HG03097 (cell line): ENCODE measurements around the gene JTB.
A peak's percentile ranks its signal among the peaks of the same experiment; 100 is the strongest.
"Not testable (repeated sequence)": the region's sequence is repeated elsewhere in the genome, so short reads cannot be mapped to it uniquely, and the experiment has no call there.

ENCODE experiments used
- ATAC-seq: cut with Tn5 transposase; IDR thresholded peaks from one replicate; pipeline ENCODE4 v1.9.1; 2021; ENCODE audit not compliant: unreplicated experiment, low FRiP score

JTB gene

DNA sequence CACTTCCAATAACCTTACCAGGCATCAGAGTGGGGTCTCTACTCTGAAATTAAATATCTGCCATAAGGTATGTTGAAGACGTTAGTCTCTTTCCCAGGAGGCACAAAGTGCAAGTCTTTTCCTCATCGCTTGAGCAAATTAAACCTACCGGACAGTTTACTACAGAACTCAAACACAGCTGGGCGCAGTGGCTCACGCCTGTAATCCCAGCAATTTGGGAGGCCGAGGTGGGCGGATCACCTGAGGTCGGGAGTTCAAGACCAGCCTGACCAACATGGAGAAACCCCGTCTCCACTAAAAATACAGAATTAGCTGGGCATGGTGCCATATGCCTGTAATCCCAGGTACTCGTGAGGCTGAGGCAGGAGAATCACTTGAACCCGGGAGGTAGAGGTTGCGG lies 1.6 kb upstream of the JTB start:
- not testable (repeated sequence) for ATAC-seq

DNA sequence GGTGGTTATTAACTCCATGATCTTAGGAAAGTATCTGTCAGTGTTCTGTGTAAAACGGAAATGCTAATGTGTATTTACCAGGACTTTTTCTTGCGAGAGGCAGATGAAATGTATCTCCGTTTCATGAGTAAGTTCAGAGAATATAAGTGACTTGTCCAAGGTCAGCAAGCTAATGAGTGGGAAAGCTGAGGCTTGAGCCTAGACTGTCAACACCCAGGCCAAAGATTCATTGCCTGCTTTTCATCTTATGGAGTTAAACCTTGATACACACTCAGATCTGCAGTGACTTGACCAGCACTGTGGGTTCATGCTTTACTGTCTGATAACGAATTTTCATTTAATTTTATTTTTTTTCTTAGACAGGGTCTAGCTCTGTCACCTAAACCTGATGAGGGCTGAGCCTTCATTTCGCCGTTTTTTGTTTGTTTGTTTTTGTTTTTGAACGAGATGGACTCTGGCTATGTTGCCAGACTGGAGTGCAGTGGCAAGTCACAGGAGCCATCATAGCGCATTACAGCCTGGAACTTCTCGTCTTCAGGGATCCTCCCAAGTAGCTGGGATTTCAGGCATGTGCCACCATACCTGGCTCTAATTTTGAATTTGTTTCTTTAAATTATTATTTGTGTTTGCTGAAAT lies 918 bp upstream of the JTB start:
- no peak for ATAC-seq

DNA sequence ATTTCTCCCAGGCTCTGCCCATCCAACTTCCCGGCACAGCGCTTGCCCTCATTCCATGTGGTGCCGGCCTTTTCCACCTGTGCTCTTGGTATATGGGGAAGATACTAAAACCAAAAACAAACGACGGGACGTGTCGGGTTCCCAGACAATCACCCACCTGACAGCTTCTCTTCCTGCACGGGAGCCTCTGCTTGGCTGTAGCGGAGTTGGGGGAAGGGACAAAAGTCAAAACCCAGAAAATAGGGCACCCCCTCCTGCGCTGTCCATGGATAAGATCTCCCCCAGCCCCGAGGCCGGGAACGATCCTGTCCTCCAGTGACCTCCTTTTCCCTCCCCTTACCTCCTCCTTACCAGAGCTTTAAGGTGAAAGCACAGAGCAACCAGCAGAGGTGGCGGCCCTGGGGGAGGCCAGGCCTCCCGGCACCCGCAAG lies 640 bp downstream of the JTB start:
- no peak for ATAC-seq

DNA sequence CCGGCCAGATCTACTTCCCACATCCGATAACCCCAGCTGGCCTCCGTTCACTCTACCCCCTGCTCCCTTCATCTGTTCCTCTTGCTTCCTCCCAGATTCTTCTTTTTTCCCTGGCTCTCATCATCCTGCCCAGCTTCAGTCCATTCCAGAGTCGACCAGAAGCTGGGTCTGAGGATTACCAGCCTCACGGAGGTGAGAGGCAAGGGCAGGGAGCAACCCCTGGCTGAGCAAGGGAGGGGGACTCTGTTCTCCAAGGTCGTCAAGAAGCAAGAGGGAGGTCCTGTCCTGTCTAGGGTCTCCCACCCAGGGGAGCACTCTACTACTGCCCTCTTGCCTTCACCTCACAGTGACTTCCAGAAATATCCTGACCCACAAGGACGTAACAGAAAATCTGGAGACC lies 3.9 kb downstream of the JTB start:
- ATAC-seq, result no peak

DNA sequence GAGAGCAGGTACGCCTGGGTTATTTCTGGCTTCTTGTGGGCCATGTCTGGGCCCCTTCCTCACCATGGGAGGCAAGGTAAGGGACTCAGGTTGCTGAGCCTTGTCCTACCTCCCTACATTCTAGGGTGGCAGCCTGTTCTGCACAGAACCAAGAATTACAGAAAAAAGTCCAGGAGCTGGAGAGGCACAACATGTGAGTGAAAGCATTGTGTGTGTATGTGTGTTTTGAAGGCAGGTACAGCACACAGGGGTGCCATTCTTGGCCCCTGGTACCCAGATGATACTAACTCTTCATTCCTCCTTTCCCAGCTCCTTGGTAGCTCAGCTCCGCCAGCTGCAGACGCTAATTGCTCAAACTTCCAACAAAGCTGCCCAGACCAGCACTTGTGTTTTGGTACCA lies 4.4 kb downstream of the JTB start:
- ATAC-seq, result no peak

DNA sequence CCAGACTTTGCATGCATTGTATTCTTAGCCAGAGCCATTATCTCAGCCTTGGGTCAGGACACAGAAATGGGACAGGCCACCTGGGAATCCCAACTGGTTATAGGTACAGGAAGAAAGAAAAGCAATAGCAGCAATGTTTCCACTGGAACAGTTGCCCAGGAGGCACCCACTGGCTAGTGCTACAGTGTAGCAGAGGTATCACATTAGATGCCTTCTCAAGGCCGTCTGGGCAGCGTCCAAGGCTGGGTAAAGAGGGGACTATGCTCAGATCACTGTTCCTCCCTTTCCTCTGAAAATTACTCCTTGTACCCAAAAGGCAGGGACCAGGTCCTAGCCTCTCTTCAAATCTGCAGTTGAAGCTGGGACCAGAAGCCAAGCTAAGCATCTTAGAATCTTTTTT lies 7.1 kb downstream of the JTB start:
- ATAC-seq, result no peak

DNA sequence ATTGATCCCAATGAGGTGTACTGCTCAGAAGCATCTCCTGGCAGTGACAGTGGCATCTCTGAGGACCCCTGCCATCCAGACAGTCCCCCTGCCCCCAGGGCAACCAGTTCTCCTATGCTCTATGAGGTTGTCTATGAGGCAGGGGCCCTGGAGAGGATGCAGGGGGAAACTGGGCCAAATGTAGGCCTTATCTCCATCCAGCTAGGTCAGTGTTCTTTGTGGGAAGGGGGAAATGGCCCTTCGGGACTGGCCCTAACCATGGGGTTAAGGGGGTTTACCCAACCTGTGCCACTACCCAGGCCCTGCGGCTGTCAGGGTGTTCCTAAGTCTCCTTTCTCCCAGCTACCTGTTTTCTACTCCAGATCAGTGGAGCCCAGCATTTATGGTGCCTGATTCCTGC lies 8.5 kb downstream of the JTB start:
- ATAC-seq, result no peak

DNA sequence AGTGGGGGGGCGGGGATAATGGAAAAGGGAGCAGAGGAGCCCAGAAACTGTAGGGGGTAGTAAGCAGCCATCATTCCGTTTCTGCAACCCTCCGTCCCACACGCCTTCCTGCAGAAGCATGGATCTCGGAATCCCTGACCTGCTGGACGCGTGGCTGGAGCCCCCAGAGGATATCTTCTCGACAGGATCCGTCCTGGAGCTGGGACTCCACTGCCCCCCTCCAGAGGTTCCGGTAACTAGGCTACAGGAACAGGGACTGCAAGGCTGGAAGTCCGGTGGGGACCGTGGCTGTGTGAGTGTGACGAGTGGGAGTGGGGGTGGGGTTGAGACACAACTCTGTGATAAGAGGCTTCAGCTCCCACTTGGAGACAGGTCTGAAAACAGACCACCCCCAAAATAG lies 9.1 kb downstream of the JTB start:
- no peak for ATAC-seq

DNA sequence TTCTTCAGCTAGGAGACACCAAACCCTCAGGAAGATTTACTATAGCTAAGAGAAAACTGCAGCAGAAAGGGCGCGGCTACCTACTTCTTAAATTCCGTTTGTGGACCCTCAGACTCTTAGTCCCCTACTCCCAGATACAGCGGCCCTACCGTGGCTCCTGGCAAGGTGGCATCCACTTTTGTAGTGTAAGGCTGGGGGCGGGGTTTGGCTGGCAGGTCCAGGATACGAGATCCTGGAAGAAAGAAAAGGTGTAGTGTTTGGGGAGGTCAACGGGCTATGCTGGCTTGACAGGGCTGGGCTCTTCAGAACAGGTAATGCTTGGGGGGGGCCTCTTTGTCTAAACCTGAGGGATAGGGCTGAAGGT lies 9.5 kb downstream of the JTB start:
- ATAC-seq, result no peak

DNA sequence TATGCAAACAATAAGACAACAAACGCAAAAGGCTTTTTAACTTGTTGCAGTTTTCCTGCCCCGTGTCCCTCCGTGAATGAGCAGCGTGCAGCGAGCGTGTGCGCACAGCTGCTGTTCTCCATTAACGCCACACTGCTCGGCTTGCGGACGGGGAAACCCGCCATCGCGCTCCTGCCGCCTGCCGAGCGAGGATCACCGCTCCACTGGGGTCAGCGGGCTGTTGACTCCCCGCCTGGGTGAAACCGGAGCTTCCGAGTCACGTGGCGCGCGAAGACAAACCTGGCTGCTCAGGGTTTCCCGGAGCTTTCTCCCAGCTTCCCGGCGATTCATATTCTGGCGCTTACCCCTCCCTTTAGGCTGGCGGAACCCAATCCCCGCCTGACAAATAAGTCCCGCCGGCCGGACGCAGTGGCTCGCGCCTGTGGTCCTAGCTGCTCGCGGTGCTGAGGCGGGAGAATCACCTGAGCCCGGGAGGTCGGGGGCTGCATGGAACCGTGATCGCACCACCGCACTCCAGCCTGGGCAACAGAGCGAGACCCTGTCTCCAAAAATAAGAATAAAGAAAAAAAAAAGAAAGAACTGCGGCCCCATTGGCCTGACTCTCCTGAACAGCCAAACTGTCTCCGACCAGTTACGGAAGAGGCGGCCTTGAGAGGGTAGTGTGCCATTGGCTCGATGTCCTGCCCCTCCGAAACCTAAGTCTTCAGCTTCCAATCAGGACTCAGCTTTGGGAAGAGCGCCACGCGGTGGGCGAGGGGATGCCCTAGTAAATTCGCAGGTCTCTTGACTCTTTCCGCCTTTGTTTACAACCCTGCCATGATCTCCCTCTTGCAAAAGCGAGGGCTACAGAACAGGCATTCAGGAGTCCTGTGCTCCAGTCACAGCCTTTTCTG lies 10.1 kb downstream of the JTB start, which contains the start of gene CREB3L4:
Gene CREB3L4 (plus strand): TSS at position 796 of the 893 bp plus-strand sequence. CDS start 624 bp downstream, outside the sequence.
- peak; percentile 75 for ATAC-seq

DNA sequence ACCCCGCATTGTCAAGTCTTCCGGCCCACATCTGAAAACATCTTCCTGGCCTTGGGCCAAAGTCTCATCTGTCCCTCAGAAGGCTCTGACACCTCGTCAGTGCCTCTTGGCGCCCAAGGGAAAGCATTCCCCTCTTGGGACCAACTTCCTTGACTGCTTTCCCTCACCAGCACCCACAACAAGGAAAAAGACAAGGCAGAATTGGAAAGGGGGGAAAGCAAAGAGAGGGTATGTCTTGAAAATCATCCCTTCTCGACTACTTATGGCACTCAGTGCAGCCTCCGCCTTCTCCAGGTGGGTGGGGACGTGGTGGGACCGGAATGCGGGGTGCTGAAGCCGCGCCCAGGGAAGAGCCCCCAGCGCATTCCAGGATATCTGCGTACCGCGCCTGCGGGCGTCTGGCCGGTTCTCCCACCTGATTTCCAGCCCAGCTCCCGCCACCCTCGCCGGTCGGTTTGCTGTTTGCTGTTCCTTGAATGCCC lies 13.6 kb downstream of the JTB start:
- no peak for ATAC-seq

DNA sequence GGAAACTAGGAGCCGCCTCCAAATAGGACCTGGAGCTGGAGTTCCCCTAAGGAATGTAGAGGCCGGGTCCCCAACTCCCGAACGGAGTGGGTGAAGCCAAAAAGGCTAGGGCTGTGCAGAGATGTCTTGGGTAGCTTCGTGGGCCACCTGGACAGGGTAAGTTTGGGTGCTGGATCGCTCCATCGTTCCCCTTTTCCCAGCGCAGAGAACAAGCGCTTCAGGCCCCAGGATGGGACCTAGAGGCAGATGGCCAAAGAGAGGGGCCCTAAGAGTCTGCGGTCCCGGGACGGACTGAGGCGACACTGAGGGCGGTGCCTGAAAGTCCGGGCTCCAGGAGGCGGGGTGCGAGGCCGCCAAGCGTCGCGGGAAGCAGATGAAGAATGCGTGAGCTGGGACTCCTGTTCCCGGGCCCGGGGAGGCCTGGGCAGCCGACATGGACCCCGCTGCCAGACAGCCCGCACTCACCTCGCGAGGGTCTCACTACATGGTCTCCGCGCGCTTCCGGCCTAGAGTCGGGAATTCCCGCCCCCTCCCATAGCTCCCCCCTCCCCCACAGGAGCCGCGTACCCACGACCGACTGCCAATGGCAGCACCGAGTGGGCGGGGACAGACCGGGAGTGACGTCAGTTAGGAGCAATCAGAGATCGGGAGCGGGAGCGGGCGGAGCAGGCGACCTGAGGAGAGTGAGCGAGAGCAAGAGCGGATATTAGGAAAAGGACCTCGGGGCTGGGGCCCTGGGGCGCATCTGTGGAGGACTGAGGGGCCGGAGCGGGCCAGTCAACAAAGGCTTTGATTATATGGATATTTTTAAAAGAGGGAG lies 14.2 kb downstream of the JTB start, which contains the start of gene SLC39A1:
Gene SLC39A1 (minus strand): TSS at position 508 of the 820 bp plus-strand sequence. CDS start 822 bp downstream, outside the sequence.
- peak; percentile 35 for ATAC-seq

DNA sequence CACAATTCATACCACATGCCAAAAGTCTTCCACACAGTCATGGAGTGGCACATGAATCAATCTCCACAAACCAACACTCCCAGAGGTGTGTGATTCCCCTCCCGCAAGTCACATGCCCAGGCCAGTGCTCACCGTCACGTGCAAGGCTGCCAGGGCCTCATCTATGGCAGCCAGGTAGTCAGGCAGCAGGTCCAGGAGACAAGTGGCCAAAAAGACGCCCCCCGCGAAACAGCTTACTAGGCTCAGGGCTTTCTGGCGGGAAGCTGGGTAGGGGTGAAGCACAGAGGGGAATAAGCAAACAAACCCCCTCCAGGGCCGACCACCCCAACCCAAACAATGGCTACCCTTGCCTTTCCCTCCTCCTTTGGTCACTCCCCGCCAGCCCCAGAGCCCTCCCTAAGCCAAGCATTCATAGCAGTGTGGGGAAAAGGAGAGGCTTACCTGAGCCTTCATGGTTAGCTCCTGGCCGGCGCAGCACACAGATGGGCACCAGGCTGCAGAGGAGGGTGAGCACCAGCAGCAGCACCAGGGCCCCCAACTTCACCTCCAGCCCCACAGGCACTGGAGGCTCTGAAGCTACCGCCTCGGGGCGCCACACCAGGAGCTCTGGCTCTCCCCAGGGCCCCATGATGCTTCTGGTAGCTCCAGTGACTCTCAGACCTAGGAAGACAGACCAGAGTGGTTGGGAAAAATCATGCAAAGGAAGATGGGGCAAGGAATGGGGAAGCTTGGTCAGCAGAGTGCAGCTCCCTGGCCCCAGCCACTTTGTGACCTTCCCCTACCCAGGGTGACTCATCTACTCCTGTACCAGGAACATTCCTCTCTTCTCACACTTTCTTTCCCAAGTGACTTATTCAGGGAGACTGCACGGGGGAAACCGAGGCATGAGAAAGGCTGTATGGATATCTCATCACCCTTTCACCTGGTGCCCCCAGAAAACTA lies 15.1 kb downstream of the JTB start:
- ATAC-seq, result no peak

DNA sequence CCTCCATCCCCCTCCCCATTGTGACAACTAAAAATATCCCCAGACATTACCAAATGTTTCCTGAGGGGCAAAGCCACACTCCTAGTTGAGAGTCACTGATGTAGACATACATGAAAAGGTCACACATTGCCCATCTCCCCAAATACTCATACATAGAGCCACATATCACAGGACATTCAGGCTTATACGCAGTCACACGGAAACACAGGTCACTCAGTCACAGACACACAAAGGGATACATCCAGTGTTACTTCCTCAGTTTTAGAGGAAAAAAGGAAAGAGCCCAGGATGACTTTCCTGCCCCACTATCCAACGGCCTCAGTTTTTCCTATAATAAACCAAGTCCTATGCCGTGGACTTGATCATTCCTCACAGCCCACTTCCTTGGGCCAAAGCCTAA lies 16.1 kb downstream of the JTB start:
- ATAC-seq, result no peak

DNA sequence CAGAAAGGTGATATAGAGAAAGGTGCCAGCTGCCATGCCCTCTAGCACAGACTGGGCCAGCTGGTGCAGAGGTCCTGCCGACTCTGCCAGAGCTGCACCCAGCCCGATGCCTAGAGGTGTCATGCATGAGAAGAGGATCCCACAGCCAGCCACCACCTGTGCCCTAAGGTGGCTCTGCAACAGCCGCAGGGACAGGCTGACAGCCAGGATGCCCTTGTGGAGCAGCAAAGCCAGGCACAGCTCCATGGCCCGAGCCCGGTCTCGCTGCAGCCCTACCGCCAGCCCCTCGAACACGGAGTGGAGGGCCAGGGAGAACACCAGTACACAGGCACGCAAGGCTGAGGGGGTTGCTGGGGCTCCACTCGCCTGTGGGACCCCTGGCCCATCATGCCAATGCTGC lies 17.3 kb downstream of the JTB start:
- ATAC-seq, result no peak

DNA sequence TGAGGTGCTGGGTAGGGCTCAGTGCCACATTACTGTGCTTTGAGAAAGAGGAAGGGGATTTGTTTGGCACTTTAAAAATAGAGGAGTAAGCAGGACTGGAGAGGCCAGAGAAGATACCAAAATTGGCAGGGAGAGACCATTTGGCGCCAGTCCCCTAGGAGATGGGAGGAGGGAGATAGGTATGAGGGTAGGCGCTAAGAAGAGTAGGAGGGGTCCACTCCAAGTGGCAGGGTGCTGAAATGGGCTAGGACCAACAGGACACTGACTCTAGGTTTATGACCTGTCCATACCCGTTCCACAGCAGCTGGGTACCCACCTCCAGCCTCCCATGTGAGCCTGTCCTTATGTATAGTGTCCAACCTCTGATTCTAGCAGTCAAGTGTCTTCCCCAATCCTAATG lies 18.0 kb downstream of the JTB start:
- no peak for ATAC-seq

DNA sequence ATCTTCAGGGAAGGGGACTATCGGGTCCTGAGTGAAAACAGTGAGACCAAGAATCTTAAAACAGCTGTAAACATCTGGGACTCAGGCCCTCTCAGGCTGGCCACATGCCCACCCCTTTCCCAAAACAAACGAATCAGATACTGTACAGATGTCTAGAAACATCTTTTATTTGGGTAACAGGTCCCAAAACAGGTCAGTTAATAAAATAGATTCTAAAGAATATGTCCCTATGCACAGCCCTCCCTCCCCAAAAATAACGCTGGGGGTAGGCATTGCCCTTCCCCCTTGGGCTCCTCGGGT lies 18.6 kb downstream of the JTB start:
- ATAC-seq, result no peak

DNA sequence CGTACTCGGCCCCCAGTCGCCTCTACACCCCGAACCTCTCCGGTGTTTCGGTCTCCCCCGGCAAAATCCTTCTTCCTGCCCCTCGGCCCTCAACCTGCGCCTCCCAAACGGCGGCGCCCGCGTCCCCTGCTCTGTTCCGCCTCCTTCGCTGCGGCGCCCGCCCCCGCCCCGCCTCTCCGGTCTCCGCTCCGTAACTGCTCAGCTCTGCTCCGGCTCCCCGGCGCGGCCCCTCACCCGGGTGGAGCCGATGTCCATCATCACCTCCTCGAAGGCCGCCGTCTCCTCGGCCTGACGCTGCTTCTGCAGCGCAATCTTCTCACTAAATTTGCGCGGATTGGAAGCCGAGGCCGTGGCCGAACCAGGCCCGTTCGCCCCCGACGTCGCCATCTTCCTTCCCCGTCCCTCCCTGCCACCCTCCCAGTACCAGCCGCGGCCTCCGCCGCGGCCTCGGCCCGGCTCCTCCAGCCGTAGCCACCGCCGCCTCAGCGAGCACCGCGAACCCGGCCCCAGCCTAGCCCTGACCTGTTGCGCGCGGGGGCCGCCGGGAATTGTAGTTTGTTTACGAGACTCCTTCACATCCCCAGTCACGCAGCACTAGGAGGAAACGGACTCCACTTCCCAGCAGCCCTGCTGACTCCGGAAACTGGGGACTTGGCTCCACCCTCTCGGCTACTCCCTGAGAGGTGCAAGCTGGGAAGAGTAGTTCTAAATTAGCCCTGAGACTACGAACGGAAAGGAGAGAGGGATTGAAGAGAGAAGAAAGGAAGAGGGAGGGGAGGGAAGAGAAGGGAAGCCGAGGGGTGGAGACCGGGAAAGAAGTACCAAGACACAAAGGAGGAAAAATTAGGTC lies 19.1 kb downstream of the JTB start, which contains the start of gene CRTC2:
Gene CRTC2 (minus strand): TSS at position 502 of the 850 bp plus-strand sequence. CDS start 115 bp downstream, at position 387.
- peak; percentile 70 for ATAC-seq

DNA sequence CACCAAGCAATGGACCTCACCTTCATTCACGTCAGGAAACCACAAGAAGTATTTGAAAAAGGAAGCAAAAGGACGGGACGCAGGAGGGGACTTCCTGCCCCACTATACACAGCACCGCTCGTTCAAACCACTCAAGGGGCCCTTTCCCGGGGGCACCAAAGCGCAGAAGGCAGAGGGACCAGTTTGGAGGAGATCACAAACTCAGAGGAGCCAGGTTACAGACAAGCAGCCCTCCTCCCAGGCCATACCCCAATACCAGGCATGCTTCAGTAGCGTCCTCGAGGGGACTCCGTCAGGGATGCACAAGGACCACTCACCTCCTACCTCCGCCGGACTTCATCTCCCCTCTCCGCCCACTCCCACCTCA lies 19.7 kb downstream of the JTB start:
- ATAC-seq, result peak; percentile 13
